ENCODE measurements around the gene ROCK1. TPM values are rescaled to one million over a fixed set of nuclear protein-coding genes. Genes with fewer than 3 reads are reported as not detected.
"Not testable (repeated sequence)": the region's sequence is repeated elsewhere in the genome, so short reads cannot be mapped to it uniquely, and the experiment has no call there.

Gene ROCK1
- total RNA-seq, 2 experiments from 2014 or later, result 45.6 to 49.4 TPM

- TF ChIP-seq CTCF (IDR thresholded peaks at IDR 0.05), result no peak
- Mint-ChIP-seq H3K4me1 (ENCODE audit: low read depth) (peaks cover 11% of the 10 kb centered on the region), H3K36me3 (ENCODE audit: low read depth) (peaks cover 51% of the 10 kb centered on the region), H3K4me3 (no peak overlapping the region), H3K27me3 (no peaks in the 10 kb centered on the region), H3K9me3 (peaks cover 11% of the 10 kb centered on the region), H3K27ac (no peak overlapping the region)
- intact Hi-C loops (cut with micrococcal nuclease), result no loop called here
- POLR2A ChIA-PET, result no interaction called here
- ATAC-seq (no peak), DNase-seq (no peak)
- CTCF ChIA-PET, result interaction anchor here (1.4 to 2.1 kb wide), 2 partner anchors 9 to 12 kb away, joined by 5 read pairs; no protein-coding TSS in a partner anchor
Measured at GRCh38 chr18:21031845-21032244, 79.8 kb downstream of the ROCK1 start.

GRCh38 chr18:21018257-21018656 lies 93.4 kb downstream of the ROCK1 start:
- ATAC-seq; DNase-seq; H3K27ac Mint-ChIP-seq; H3K4me3 Mint-ChIP-seq; intact Hi-C loops (cut with micrococcal nuclease); H3K27me3 Mint-ChIP-seq; CTCF ChIA-PET; POLR2A ChIA-PET; H3K4me1 Mint-ChIP-seq (ENCODE audit: low read depth); H3K9me3 Mint-ChIP-seq: not testable (repeated sequence)
- H3K36me3 Mint-ChIP-seq (ENCODE audit: low read depth), result peaks cover 47% of the 10 kb centered on the region

GRCh38 chr18:21012308-21012707 lies 99.3 kb downstream of the ROCK1 start:
- CTCF ChIA-PET, result no interaction called here
- DNase-seq (no peak), ATAC-seq (no peak)
- H3K4me1 Mint-ChIP-seq (ENCODE audit: low read depth), result peaks cover 5% of the 10 kb centered on the region
- peak overlapping the region; percentile 30 for H3K27ac Mint-ChIP-seq
- peaks cover 51% of the 10 kb centered on the region for H3K36me3 Mint-ChIP-seq (ENCODE audit: low read depth)
- H3K4me3 Mint-ChIP-seq, result no peak overlapping the region
- TF ChIP-seq CTCF (IDR thresholded peaks at IDR 0.05), result no peak
- POLR2A ChIA-PET, result no interaction called here
- H3K9me3 Mint-ChIP-seq, result peaks cover 10% of the 10 kb centered on the region
- no peaks in the 10 kb centered on the region for H3K27me3 Mint-ChIP-seq
- intact Hi-C loops (cut with micrococcal nuclease), result no loop called here

- Mint-ChIP-seq H3K4me3 (no peak overlapping the region), H3K27me3 (no peaks in the 10 kb centered on the region), H3K4me1 (ENCODE audit: low read depth) (peaks cover 11% of the 10 kb centered on the region), H3K9me3 (no peaks in the 10 kb centered on the region), H3K27ac (no peak overlapping the region), H3K36me3 (ENCODE audit: low read depth) (peaks cover 33% of the 10 kb centered on the region)
- intact Hi-C loops (cut with micrococcal nuclease), result loop anchor here (10.0 kb wide), 1 partner anchor 170 kb away; no protein-coding TSS in a partner anchor
- ChIA-PET POLR2A (no interaction called here), CTCF (interaction anchor here (1.1 to 1.2 kb wide), 2 partner anchors 11 to 109 kb away, joined by 3 read pairs; no protein-coding TSS in a partner anchor)
- no peak for ATAC-seq
- no peak for DNase-seq
- no peak for TF ChIP-seq CTCF (IDR thresholded peaks at IDR 0.05)
Measured at GRCh38 chr18:21004726-21005125, 106.9 kb downstream of the ROCK1 start.

GRCh38 chr18:21000667-21001066 lies 110.9 kb downstream of the ROCK1 start:
- Mint-ChIP-seq H3K36me3 (ENCODE audit: low read depth) (peaks cover 44% of the 10 kb centered on the region), H3K9me3 (no peaks in the 10 kb centered on the region), H3K4me3 (no peak overlapping the region), H3K27ac (no peak overlapping the region), H3K27me3 (no peaks in the 10 kb centered on the region), H3K4me1 (ENCODE audit: low read depth) (peaks cover 22% of the 10 kb centered on the region)
- no peak for TF ChIP-seq CTCF (IDR thresholded peaks at IDR 0.05)
- DNase-seq, result no peak
- POLR2A ChIA-PET, result no interaction called here
- ATAC-seq, result no peak
- intact Hi-C loops (cut with micrococcal nuclease), result loop anchor here (10.0 kb wide), 1 partner anchor 174 kb away; no protein-coding TSS in a partner anchor
- CTCF ChIA-PET, result no interaction called here

All from activated CD8-positive, alpha-beta T cell treated with anti-CD3 and anti-CD28 coated beads for 36 hours (primary cell).